Activated CD8-positive, alpha-beta T cell treated with anti-CD3 and anti-CD28 coated beads for 36 hours (primary cell): ENCODE measurements around the gene GABRG2. TPM values are rescaled to one million over a fixed set of nuclear protein-coding genes. Genes with fewer than 3 reads are reported as not detected.

Experiments used
- ATAC-seq: fragments of 200-7000 bp; cut with Tn5 transposase; one replicate; pipeline ENCODE4 v1.10.0; 2021; ENCODE audit warnings: mild to moderate bottlenecking, moderate library complexity
- CTCF ChIA-PET: fragments of 350-600 bp; sonication (Branson Sonifier 250); formaldehyde crosslinking; loops from one replicate; lab custom pipeline; 2021; ENCODE audit warnings: antibody characterized with exemption; lab: Charles Lee
- POLR2A ChIA-PET: fragments of 350-600 bp; sonication (Branson Sonifier 250); formaldehyde crosslinking; loops from one replicate; lab custom pipeline; 2021; ENCODE audit warnings: antibody characterized with exemption; lab: Charles Lee
- DNase-seq: peaks from one replicate; pipeline ENCODE4 v3.0.0-alpha.2; 2020
- H3K27ac Mint-ChIP-seq: one replicate; pipeline ENCODE4 v1.8.0; 2021; ENCODE audit warnings: mild to moderate bottlenecking, mixed read lengths
- H3K27me3 Mint-ChIP-seq: one replicate; pipeline ENCODE4 v1.8.0; 2021; ENCODE audit warnings: mixed read lengths
- H3K36me3 Mint-ChIP-seq: one replicate; pipeline ENCODE4 v1.8.0; 2021; ENCODE audit warnings: low read depth, mixed read lengths
- H3K4me1 Mint-ChIP-seq: one replicate; pipeline ENCODE4 v1.8.0; 2021; ENCODE audit warnings: low read depth, mixed read lengths
- H3K4me3 Mint-ChIP-seq: one replicate; pipeline ENCODE4 v1.8.0; 2021; ENCODE audit warnings: mild to moderate bottlenecking, moderate library complexity, mixed read lengths
- H3K9me3 Mint-ChIP-seq: one replicate; pipeline ENCODE4 v1.8.0; 2021; ENCODE audit warnings: mixed read lengths
- CTCF ChIP-seq: fragments of 200-600 bp; IDR thresholded peaks from one replicate; pipeline ENCODE4 v1.8.0; 2022; ENCODE audit warnings: antibody characterized with exemption, mild to moderate bottlenecking
- intact Hi-C: fragments of 100-400 bp; cut with micrococcal nuclease; formaldehyde crosslinking; loops from one replicate; pipeline ENCODE4 v1.10.0; 2022
- total RNA-seq, 2 experiments: library from RNA; stranded (reverse); gene quantifications; one replicate each; pipeline ENCODE4 v1.2.3, GENCODE V29; 2021

Gene GABRG2
- total RNA-seq, 2 experiments from 2014 or later = not detected

- intact Hi-C loops = no loop called here
Observed at GRCh38 chr5:162202285-162202880, 134.8 kb downstream of the GABRG2 start.

More at GRCh38 chr5:162202285-162202880, 134.8 kb downstream of the GABRG2 start:
- Mint-ChIP-seq H3K27me3 (no peaks in the 10 kb centered on the region), H3K9me3 (no peaks in the 10 kb centered on the region), H3K27ac (no peak overlapping the region), H3K36me3 (no peaks in the 10 kb centered on the region), H3K4me1 (no peaks in the 10 kb centered on the region), H3K4me3 (no peak overlapping the region)
- ChIA-PET POLR2A (no interaction called here), CTCF (no interaction called here)
- no peak for TF ChIP-seq CTCF
- DNase-seq (no peak), ATAC-seq (no peak)

Other genes starting within 250 kb of the GABRG2 start
- gene GABRA1, start 219.7 kb upstream of the GABRG2 start, total RNA-seq = not detected